IPS-18c (cell line): ENCODE results near the gene PLEKHF1.

Experiments used
- H3K4me3 ChIP-seq: 2 replicates; pipeline ENCODE4 v1.7.0; 2013; ENCODE audit warnings: low read depth, mild to moderate bottlenecking, low read length, moderate library complexity; ENCODE audit not compliant: insufficient read depth
- H3K9me3 ChIP-seq: one replicate; pipeline ENCODE4 v1.6.1; 2013; ENCODE audit warnings: mild to moderate bottlenecking, low read length, moderate library complexity; ENCODE audit not compliant: control insufficient read depth, insufficient read depth

Gene PLEKHF1

GRCh38 chr19:29630655-29631054 is 34.6 kb upstream of the PLEKHF1 start:
- no peaks in the 10 kb centered on the region for H3K9me3 ChIP-seq
- H3K4me3 ChIP-seq, result no peak overlapping the region

GRCh38 chr19:29631450-29631849 is 33.8 kb upstream of the PLEKHF1 start:
- no peak overlapping the region for H3K4me3 ChIP-seq
- no peaks in the 10 kb centered on the region for H3K9me3 ChIP-seq

GRCh38 chr19:29634002-29634401 is 31.3 kb upstream of the PLEKHF1 start:
- no peak overlapping the region for H3K4me3 ChIP-seq

GRCh38 chr19:29634423-29635130 is 30.7 kb upstream of the PLEKHF1 start:
- Histone ChIP-seq H3K4me3 (no peak overlapping the region), H3K9me3 (no peaks in the 10 kb centered on the region)

More at GRCh38 chr19:29634002-29634401, 31.3 kb upstream of the PLEKHF1 start:
- H3K9me3 ChIP-seq, result no peaks in the 10 kb centered on the region

GRCh38 chr19:29635963-29636362 is 29.3 kb upstream of the PLEKHF1 start:
- Histone ChIP-seq H3K4me3 (no peak overlapping the region), H3K9me3 (no peaks in the 10 kb centered on the region)

GRCh38 chr19:29636553-29637360 is 28.5 kb upstream of the PLEKHF1 start:
- Histone ChIP-seq H3K9me3 (no peaks in the 10 kb centered on the region), H3K4me3 (no peak overlapping the region)

GRCh38 chr19:29639086-29639485 is 26.2 kb upstream of the PLEKHF1 start:
- no peak overlapping the region for H3K4me3 ChIP-seq
- H3K9me3 ChIP-seq, result no peaks in the 10 kb centered on the region

- H3K9me3 ChIP-seq, result no peaks in the 10 kb centered on the region
Measured at GRCh38 chr19:29640231-29640630, 25.0 kb upstream of the PLEKHF1 start.

GRCh38 chr19:29641597-29641996 is 23.7 kb upstream of the PLEKHF1 start:
- H3K9me3 ChIP-seq, result no peaks in the 10 kb centered on the region

More at GRCh38 chr19:29640231-29640630, 25.0 kb upstream of the PLEKHF1 start:
- H3K4me3 ChIP-seq, result no peak overlapping the region

GRCh38 chr19:29643361-29643935 is 21.8 kb upstream of the PLEKHF1 start:
- H3K4me3 ChIP-seq, result no peak overlapping the region
- H3K9me3 ChIP-seq, result no peaks in the 10 kb centered on the region

More at GRCh38 chr19:29641597-29641996, 23.7 kb upstream of the PLEKHF1 start:
- no peak overlapping the region for H3K4me3 ChIP-seq

GRCh38 chr19:29644210-29644609 is 21.1 kb upstream of the PLEKHF1 start:
- no peak overlapping the region for H3K4me3 ChIP-seq

GRCh38 chr19:29645491-29645867 is 19.8 kb upstream of the PLEKHF1 start:
- Histone ChIP-seq H3K9me3 (no peaks in the 10 kb centered on the region), H3K4me3 (no peak overlapping the region; the same call in 1 of the 2 replicates)

More at GRCh38 chr19:29644210-29644609, 21.1 kb upstream of the PLEKHF1 start:
- H3K9me3 ChIP-seq, result no peaks in the 10 kb centered on the region

- H3K4me3 ChIP-seq, result no peak overlapping the region
- no peaks in the 10 kb centered on the region for H3K9me3 ChIP-seq
Measured at GRCh38 chr19:29645911-29646310, 19.4 kb upstream of the PLEKHF1 start.

GRCh38 chr19:29650772-29651387 is 14.4 kb upstream of the PLEKHF1 start:
- Histone ChIP-seq H3K9me3 (no peaks in the 10 kb centered on the region), H3K4me3 (no peak overlapping the region)

GRCh38 chr19:29651622-29652394 is 13.5 kb upstream of the PLEKHF1 start:
- Histone ChIP-seq H3K4me3 (no peak overlapping the region), H3K9me3 (no peaks in the 10 kb centered on the region)

GRCh38 chr19:29653398-29653797 is 11.9 kb upstream of the PLEKHF1 start:
- no peaks in the 10 kb centered on the region for H3K9me3 ChIP-seq
- no peak overlapping the region for H3K4me3 ChIP-seq
